Suppressor macrophage (primary cell): Measurements from ENCODE around the gene MC2R.
"Not testable (repeated sequence)": the region's sequence is repeated elsewhere in the genome, so short reads cannot be mapped to it uniquely, and the experiment has no call there.

Experiments
- DNase-seq, 4 experiments: peaks; one replicate each; pipeline ENCODE4 v3.0.0-alpha.2; 2020 to 2022

The MC2R gene

DNA sequence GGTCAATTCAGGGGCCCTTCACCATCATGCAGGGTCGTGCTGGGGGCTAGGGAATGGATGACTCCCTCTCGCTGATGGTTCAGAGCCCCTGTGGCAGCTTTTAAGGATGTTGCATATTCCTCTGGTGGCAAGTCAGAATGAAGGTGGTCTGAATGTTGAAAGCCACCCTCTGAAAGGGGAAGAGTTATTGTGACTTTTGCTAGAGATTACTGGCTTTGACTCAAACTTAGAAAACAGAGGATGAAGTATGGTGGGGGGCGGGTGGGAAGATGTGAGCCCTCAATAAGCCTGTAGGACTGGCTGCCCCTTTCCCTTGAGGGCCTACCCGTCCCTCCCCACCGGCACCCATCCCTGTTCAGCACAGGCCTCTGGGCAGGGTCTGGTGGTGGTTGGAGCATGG, 23.2 kb downstream of the MC2R start:
- no peak for DNase-seq

DNA sequence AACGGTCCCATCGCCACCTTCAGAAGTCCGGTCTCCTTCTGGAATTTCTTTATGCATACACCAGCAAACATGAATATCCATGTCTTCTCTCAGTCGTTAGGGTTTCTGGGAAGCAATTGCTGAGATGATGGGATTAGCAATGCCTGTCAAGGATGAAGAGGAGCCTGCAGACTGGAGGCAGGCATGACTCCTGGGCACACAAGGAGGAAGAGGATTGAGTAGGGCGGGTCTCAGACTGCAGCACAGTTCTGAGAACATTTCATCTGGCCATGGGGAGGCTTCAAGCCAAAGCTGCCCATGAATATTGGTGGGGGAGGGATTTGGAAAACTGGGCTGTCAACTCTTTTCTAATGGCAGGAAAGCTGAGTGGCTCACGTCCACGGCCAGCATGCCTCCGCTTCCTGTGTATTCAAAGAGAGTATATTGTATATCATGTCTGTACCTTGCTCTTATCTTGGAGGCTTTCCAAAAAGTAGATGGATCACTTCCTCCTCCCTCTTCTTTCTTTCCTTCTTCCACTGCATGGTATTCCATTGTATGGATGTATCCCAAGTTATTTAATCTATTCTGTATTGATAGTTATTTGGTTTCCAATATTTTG, 24.5 kb downstream of the MC2R start:
- no peak for DNase-seq

DNA sequence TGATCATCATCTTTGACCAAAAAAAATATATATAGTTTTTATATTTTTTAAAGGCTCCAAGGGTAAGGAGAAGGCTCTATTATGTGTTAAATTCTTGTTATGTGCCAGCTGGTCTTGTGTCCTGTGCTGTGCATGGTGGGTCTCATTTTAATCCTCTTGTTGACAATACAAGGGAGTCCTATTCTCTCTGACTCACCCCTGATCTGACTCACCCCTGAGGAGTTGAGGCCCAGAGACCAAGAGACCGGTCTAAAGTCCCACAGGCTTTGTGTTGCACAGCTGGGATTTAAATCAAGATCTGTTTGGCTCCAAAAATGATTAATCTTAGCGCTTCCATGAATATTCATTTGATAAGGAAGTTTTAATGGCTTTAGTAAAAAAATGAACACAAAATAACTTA, 25.7 kb downstream of the MC2R start:
- DNase-seq, result no peak

DNA sequence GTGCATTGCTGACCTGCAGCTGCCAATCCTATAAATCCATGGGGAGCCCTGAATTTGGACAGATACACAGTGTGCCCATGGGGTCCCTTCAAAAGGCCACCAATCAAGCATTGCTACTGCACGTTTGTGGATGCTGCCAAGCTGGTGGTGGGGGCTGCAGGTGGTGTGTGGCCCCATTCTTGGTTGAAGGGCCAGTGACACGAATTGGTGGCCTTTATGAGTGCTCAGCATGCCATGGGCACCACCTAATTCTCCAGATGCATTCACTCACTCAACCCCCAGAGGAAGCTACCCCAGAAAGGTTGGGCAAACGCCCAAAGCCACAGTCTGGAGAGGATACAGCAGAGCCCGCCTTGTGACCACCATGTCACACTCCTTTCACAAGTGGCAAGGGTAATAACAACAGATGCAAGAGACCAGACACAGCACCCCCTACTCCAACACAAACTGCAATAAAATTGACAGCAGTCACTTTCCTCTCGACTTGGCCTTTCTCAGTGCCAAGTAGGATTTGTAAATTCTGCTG, 27.1 kb downstream of the MC2R start:
- DNase-seq, result no peak

DNA sequence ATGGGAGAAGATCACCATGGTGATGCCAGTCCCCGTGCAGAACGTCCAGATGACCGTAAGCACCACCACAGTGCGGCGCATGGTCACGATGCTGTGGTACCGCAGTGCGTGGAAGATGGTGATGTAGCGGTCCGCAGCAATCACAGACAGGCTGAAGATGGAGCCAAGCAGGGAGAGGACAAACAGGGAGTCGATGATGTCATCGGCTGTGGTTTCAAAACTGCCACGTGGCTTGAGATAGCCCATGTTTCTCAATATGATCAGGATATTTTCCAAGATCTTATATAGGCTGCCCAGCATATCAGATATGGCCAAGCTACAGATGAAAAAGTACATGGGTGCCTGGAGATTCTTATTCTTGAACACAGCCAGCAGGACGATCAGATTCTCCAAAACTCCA, 30.3 kb downstream of the MC2R start:
- no peak for DNase-seq

DNA sequence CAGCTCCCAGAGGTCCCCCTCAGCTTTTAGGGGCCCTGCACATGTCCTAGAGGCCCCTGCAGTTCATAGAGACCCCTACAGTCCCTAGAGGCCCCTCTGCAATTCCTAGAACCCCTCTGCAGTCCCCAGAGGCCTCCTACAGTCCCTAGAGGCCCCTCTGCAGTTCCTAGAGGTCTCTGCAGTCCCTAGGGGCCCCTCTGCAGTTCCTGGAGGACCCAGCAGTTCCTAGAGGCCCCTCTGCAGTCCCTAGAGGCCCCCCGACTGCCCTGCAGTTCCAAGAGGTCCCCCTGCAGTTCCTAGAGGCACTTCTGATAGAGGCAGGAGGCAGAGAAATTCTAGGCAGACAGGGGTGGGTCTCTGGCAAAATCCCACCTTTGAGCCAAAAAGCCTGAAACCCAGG, 35.4 kb downstream of the MC2R start:
- DNase-seq, result no peak

DNA sequence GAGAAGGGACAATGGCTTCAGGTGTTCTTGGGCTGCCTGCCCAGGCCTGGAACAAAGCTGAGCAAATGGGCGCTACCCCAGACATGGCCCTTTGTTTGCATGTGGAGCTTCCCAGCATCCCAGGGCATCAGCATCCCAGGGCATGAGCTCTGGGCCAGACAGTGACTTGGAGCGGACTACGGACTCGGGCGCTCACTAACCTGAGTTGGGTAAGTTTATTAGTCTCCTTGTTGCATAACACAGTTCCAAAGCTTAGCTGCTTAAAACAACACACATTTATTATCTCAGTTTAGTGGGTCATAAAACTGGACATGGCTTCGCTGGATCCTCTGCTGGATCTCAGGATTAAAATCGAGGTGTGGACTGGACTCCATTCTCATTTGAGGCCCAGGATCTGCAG, 35.8 kb downstream of the MC2R start:
- no peak for DNase-seq

DNA sequence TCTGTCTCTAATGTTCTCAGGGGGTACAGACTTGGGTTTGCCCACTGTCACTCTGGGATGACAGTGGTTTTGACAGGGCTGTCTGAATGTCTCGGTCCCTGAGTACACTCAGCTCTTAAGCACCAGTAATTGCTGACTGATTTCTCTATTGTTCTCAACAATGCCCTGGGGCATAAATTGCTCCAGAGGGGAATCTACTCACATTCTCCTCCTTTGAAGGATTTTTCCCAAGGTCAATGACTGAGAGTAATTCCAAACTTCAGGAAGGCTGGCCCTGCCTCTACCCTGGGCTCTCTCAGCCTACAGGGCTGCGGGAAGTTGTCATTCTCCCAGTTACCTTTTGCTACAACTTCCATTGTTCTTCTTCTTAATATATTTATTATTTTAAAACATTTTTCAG, 36.5 kb downstream of the MC2R start:
- DNase-seq, result no peak

DNA sequence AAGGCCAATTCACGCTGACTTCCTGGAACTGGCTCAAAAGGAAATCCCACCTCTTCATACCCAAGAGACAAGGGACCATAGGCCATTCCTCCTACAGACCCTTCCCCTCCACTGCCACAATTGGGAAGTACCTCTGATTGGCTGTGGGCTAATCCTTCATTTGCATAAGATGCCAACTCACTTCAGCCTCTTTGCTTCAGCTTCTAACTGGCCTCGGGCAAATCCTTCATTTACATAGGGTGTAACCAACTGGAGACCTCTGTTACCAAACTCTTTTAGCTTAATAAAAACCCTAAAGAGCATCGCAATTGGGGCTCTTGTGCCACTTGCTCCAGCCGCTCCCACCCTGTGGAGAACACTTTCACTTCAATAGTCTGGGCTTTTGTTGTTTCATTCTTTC, 38.2 kb downstream of the MC2R start:
- DNase-seq, result no peak

DNA sequence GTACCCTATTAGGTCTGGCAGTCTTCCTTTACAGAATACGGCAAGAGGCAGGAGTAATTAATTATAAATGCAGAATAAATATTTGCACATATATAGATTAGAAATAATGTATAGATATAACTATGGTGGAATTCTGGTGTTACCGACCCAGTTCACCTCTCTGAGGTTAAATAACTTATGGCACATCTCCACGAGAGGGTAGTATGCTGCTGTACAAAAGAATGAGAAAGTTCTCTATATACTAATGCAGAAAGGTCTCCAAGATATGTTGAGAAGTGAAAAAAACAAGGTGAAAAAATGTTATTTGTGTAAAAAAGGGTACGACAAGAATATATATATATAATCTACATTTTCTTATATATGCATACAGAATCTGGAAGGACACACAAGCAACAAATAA, 40.8 kb downstream of the MC2R start:
- DNase-seq, result no peak

DNA sequence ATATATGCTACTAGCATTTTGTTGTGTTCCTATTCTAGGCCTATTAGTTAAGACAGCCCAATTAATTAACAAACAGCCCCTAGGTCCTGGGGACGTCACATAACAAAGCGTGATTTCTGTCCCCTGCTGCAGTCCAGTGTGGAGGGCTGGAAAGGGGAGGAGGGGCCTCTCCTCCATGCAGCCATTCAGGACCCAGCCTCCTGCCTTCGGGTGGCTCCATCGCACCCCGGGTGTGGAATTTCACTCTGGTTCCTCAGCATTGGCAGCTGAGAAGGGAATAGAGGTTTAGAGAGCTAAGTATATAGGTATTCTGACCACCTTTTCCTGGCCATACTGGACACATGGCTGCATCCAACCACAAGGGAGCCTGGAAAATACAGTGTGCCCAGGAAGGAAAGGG, 42.4 kb downstream of the MC2R start:
- no peak for DNase-seq

DNA sequence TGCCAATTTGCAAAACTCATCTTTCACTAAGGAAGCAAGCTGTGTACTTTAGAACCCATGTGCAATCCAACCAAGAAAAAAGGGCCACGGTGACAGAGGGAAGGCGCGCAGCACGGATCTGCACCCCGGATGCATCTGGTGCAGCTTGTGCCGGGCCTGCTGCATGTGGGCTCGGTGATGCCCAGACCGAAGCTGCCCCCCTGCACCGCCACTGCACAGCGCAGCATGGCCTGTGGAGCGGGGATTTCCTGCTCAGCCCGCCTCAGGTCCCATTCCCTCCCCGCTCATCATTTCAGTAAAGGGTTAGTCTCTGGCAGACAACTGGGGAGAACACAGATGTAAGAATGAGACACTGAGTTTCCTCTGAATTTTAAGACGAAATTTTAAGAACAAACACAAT, 43.0 kb downstream of the MC2R start:
- DNase-seq, result no peak

DNA sequence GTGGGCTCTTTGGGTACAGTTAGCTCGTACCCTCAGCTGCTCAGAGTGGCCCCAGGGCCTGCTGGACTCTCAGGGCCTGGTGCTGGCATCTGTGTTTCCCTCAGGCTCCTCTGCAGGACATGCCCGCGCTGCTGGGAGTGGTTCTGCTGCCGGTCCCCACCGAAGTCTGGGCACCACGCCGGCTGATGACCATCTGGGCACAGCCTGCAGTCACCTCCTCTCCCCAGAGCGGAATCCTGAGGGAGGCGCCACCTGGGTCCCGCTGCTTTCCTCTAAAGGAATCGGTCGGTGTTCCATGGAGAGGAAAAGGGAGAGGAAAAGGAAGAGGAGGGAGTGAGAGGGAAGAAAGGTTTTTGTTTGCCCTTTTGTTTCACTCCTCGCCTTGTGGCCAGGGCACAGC, 43.6 kb downstream of the MC2R start:
- no peak for DNase-seq

DNA sequence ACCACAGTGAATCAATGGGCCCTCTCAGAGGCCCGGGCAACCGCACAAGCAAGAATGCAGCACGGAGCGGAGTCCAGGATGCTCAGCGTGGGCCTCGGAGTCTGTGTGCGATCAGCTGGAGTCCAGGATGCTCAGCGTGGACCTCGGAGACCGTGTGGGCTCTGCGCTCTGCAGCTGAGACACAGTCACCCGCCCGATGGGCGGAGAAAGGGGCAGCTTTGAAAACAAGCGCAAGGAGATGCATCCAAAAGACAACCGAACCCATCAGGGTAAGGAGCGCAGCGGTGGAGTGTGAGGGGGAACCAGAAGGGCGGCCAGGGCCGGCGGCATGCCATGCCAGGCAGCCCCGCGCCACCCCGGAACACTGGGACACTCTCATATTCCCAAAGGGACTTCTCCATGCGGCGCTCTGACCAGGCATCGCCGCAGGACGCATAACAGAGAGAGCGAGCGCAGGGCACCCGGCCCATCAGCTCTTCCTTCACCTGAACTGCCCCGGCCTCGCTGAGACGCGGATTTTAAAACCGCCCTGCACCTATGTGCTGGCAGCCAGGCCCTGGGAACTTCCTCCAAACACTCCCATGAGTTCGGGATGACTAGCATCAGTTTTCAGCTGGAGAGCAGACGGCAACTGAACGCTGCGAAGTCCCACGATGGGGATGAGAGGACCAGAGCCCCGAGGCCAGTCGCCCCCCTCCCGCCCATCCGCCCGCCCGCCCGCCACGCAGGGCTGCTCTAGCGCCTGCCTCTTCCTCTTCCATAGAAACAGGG, 46.6 kb downstream of the MC2R start:
- no peak for DNase-seq

DNA sequence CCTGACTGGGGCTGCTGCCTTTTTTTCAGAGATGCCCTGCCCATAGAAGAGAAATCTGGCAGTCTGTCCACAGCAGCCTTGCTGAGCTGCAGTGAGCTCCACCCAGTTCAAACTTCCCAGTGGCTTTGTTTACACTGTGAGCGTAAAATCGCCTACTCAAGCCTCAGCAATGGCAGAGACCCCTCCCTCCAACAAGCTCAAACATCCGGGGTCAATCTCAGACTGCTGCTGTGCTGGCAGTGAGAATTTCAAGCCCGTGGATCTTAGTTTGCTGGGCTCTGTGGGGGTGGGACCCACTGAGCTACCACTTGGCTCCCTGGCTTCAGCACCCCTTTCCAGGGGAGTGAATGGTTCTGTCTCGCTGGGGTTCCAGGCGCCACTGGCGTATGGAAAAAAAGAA, 52.4 kb downstream of the MC2R start:
- DNase-seq, result not testable (repeated sequence)

DNA sequence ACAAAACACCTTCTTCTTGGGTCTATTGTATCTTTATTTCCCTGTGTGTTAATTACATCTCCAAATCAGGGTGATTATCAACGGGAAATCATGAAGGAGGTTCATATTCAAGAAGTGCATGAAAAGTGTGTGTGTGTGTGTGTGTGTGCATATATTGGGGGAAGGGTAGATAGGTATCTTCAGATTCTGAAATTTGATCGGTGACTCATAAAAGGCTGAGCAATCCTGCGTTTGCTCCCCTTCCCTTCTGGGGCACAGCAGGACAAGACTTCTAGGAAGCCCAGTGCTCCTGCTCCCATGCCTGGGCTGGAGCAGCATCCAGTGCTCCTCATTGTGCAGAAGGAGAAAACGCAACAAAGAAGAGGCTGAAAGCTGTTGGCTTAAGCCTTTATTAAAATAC, 65.5 kb downstream of the MC2R start:
- DNase-seq, result no peak

DNA sequence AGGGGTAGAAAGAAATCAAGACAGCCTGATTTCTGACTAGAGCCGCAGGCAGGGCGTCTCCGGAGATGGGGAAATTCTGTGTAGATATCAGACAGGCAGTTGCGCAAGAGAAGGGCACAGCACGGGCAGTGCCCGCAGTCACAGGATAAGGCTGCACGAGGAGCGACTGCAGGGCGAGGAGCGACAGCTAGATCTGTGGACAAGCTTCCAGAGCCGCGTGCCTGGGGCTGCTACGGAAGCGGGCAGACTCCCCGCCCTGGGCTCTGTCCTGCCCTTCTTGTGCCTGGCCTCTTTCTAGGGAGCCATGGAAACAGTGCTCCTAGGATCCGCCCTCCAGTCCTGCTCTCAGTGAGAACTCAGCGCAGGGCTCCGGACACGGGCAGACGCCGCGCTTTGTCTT, 78.8 kb downstream of the MC2R start:
- DNase-seq, result no peak

DNA sequence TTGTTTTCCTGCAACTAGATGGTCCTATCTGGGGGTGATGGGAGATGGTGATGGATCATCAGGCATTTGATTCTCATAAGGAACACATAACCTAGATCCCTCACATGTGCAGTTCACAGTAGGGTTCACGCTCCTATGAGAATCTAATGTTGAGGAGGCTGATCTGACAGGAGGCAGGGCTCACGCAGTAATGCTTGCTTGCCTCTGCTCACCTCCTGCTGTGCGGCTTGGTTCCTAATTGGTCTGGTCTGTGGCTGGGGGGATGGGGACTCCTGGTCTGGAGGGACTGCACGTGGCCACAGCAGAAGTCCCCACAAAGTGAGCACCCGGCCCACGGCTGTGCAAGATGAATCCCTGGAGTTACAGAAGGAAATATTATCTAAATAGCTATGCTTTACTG, 80.1 kb downstream of the MC2R start:
- no peak for DNase-seq

DNA sequence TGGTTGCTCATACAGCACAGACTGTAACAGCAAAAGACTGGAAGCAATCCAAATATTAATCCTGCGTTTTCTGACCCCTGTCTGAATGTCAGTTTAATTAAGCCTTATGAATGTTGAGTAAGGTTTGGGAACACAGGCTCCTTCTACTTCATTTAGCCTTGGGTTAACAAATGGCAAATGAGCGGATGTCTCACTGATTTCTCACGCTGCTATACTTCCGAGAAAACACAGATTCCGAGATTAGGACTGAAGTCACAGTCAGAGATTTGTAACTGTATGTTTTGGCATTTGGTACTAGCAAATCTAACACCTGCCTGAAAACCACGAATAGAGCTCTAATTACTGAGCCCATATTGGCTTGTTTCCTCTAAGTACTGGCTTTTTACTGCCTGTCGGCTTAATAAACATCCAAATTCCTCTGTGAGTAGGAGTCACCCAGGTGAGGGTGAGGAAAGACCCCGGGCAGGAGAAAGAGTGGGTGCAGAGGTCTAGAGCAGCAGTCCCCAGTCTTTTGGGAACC, 80.8 kb downstream of the MC2R start:
- no peak for DNase-seq
